ENCODE data around the gene RAD51B.

RAD51B gene

GRCh38 chr14:68562911-68563250 is 743.3 kb downstream of the RAD51B start:
- DNase-seq, result no peak

DNA sequence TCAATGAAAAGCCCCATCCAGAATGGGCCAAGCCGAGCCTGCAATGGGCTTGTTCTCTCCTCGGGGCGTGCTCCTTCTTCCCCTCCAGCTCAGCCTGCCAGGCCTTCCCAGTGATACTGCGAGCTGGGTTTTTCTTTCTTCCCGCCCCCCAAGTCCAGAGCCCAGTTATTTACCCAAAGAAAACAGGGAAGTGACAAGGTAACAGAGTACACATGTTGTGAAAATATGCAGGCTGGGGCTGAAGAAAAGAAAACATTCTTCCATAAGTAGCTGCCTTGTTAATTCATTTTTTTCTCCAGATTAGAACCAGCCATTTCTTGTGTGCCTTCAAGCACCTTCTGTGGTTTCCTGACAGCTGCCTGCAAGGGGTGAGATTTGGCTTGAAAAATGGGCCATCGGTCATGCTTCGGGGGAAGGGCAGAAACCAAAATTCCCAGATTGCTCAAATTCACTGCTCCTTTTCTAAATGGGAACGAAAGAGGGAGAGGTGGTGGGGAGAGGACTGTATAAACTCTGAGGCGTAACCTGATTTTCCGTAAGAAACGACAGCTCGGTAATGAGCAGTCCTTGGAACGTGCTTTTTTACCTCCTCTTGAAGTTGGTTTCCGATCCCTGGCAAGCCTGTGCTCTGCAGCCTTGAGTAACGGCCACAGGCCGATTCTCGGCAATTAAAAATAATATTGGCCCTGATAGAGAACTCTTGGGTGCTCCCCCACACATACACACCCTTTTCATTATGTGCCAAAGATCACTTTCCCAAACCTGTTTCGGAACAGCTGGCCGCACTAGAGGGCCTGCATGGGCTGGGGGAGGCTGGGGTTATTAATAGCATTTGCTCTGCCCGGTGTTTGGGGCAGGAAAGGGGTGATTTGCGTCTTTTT is 743.9 kb downstream of the RAD51B start:
- no peak for DNase-seq

GRCh38 chr14:68564191-68564825 is 744.7 kb downstream of the RAD51B start:
- DNase-seq, result peak in 1 of 56 donors; percentile 15

DNA sequence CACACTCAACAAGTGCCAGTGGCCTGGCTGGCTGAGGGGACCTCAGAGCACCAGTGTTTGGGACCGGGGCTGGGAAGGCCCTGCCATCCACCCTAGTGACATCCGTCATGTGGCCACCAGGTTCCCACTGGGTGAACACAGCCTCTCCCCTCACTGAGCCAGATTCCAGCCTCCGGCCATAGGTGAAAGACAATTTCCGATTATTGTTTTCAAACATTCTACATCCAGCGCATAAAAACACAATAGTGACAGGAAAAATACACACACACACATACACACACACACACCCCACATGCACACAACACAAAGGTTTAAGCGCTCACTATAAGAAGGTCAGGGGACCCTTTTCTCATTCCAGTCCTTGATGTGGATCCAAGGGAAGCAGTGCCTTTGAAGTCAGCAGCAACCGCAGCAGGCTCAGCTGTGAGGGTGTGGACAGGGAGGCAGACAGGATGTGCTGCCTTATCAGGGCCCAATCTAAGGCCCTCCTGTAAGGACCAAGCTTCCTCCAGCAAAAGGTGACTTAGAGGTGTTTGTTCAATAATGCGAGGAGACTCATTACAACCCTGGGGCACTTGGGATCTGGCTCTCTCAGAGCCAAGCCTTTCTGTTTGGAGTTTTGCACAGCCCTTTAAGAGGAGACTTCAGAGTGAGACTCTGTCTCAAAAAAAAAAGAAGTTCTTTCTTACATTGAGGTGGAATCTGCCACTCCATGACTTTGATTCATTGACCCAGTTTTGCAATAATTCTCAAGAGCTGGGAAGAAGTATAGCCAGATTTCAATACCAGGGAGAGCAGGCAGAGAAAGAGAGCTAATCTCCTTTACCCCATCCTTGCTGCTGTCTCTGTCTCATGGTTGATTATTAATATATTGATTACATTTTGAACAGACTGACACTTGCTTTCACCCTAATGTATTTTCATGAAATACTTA is 745.5 kb downstream of the RAD51B start:
- no peak for DNase-seq

DNA sequence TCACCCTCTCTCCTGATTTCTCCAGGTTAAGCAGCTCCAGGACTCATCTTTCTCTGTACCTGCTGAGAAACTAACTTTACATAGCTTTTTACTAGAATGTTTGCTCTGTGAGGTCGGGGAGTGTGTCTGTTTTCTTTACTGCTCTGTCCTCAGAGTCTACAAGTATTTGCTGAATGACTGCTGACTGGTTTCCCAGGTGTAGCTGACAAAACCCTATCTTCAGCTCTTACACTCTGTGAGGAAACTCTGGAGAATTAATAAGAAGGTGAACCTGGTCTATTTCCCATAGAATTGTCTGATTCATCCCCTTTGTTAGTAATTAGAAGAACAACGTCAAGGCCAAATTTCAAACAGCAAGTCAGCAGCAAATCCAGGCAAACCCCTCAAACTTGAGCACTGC is 746.5 kb downstream of the RAD51B start:
- DNase-seq, result no peak

- peak in 41 of 56 donors; percentile 3 to 77 (median 36) for DNase-seq
These were observed 749.6 kb downstream of the RAD51B start for GRCh38 chr14:68568907-68569897.

- DNase-seq, result peak in 1 of 56 donors; percentile 45
These were observed 750.4 kb downstream of the RAD51B start for GRCh38 chr14:68569970-68570409.

GRCh38 chr14:68571114-68571591 is 751.6 kb downstream of the RAD51B start:
- no peak for DNase-seq

- DNase-seq, result no peak
These were observed 752.4 kb downstream of the RAD51B start for GRCh38 chr14:68571928-68572525.

- no peak for DNase-seq
These were observed 753.5 kb downstream of the RAD51B start for GRCh38 chr14:68573126-68573525.

- DNase-seq, result peak in 3 of 56 donors; percentile 10 to 19 (median 11)
These were observed 754.1 kb downstream of the RAD51B start for GRCh38 chr14:68573722-68574121.

GRCh38 chr14:68574461-68574860 is 754.9 kb downstream of the RAD51B start:
- DNase-seq, result no peak

GRCh38 chr14:68574906-68575305 is 755.3 kb downstream of the RAD51B start:
- peak in 1 of 56 donors; percentile 7 for DNase-seq

- no peak for DNase-seq
These were observed 755.8 kb downstream of the RAD51B start for GRCh38 chr14:68575426-68575825.

DNA sequence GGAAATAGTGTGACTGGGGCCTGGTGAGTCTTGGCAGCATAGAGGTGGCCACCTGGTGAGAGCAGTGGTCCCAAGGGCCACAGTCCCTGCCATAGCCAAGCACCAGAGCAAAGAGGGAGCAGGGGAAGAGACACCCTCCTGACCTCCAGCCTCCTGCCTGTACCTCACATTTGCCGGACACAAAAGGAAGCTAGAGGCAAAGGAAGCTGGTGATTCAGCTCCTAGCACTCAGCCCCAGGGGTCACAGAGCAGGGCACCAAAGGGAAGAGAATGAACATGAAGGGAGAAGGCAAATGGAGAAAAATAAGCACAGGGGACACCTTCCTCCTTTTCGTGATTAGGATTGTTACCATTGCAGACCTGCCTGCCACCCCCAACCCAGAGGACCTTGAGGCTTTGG is 756.5 kb downstream of the RAD51B start:
- no peak for DNase-seq

DNA sequence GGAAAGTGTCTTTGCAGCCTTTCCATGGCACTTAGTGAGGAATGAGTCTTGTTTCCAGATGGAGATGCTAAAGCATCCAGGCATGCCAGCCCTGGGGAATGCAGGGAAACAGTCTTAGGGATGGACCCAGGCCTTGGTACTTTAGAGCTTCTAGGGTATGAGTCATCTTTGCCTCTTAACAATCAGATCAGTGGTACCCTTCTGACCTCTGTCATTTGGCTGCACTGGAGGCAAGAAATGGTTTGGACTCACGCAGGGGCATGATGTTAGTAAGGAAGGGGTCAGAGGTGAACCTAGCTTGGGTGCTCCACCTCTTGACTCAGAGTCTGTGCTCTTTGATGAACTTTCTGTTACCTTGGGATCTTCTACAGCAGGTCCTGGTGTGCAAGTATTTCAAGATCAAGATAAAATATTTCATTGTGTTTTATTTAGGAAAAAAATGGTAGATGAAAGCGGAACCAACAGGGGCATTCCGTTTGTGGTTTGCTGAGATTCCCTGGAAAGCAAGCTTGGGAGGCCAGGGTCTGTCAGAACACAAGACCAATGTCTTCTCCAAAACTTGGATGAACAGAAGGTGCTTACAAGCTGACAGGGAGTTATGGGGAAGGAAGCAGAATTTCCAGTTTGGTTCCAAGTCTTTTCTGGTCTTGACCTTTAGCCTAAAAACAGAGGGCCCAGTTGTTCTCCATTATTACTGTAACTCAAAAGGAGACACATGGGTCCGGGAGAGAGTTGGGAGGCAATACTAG is 757.1 kb downstream of the RAD51B start:
- DNase-seq, result no peak

DNA sequence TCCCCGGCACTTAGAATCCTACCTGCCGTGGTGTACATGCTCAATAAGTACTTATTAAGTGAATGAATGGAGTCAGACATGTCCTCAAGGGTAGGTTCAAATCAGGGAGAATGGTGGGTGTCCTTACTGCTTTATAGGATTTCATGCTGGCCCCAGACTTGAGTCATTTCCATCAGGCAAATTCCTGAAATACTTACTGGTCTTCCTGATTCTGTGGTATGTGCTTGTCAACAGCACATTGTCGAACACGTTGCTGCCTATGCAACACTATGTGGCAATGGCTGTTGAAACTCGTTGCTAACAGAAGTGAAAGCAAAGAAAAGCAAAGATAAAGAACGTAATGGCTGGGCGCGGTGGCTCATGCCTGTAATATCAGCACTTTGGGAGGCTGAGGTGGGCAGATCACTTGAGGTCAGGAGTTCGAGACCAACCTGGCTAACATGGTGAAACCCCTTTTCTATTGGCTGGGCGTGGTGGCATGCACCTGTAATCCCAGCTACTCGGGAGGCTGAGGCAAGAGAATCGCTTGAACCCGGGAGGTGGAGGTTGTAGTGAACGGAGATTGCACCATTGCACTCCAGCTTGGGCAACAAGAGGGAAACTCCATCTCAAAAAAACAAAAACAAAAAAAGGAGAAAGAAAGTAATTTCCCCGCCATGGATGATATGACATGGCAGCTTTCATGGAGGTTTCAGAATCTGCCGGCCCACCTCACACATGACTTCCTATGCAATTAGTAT is 758.4 kb downstream of the RAD51B start:
- no peak for DNase-seq

- DNase-seq, result no peak
These were observed 759.0 kb downstream of the RAD51B start for GRCh38 chr14:68578597-68578996.
